OCI-LY1 (cell line): ENCODE measurements around the gene GRIN2A.

ENCODE experiments used
- H2AFZ ChIP-seq: fragments of 200-600 bp; sonication (generic), shearing (Covaris generic); 2 replicates; pipeline ENCODE4 v1.6.0; 2014; ENCODE audit warnings: antibody characterized with exemption, mild to moderate bottlenecking, low read length
- H3F3A ChIP-seq: fragments of 200-600 bp; sonication (generic), shearing (Covaris generic); 2 replicates; pipeline ENCODE4 v1.6.0; 2014; ENCODE audit warnings: mild to moderate bottlenecking, antibody characterized with exemption, low read length, moderate library complexity; ENCODE audit not compliant: insufficient read depth
- H3K27ac ChIP-seq: fragments of 200-600 bp; sonication (generic); 2 replicates; pipeline ENCODE4 v1.5.1; 2014; ENCODE audit warnings: low read length, mixed run types, mild to moderate bottlenecking, low read depth; ENCODE audit not compliant: poor library complexity, severe bottlenecking
- H3K27me3 ChIP-seq: fragments of 200-600 bp; sonication (generic); 2 replicates; pipeline ENCODE4 v1.6.0; 2014; ENCODE audit warnings: antibody characterized with exemption, mild to moderate bottlenecking, low read length, moderate library complexity; ENCODE audit not compliant: insufficient read depth
- H3K36me3 ChIP-seq: fragments of 200-600 bp; sonication (generic); 2 replicates; pipeline ENCODE4 v1.6.1; 2014; ENCODE audit warnings: mild to moderate bottlenecking, antibody characterized with exemption, low read length, moderate library complexity, mixed read lengths; ENCODE audit not compliant: insufficient read depth
- H3K4me1 ChIP-seq: fragments of 200-600 bp; sonication (generic); 2 replicates; pipeline ENCODE4 v1.5.1; 2014; ENCODE audit warnings: mild to moderate bottlenecking, low read length, moderate library complexity; ENCODE audit not compliant: insufficient read depth, severe bottlenecking
- H3K4me2 ChIP-seq: fragments of 200-600 bp; sonication (generic), shearing (Covaris generic); 2 replicates; pipeline ENCODE4 v1.6.1; 2014; ENCODE audit warnings: low read length
- H3K4me3 ChIP-seq: fragments of 200-600 bp; sonication (generic); 2 replicates; pipeline ENCODE4 v1.5.1; 2014; ENCODE audit warnings: low read length, low read depth, mild to moderate bottlenecking, mixed read lengths; ENCODE audit not compliant: poor library complexity, severe bottlenecking
- H3K79me2 ChIP-seq: fragments of 200-600 bp; shearing (Covaris generic); 2 replicates; pipeline ENCODE4 v1.6.1; 2016; ENCODE audit warnings: mixed run types, low read length, mixed read lengths; ENCODE audit not compliant: insufficient read depth
- H3K9ac ChIP-seq: fragments of 200-600 bp; sonication (generic), shearing (Covaris generic); 2 replicates; pipeline ENCODE4 v1.6.1; 2014; ENCODE audit warnings: mild to moderate bottlenecking, low read length, mixed read lengths
- H3K9me2 ChIP-seq: fragments of 200-600 bp; sonication (generic), shearing (Covaris generic); 2 replicates; pipeline ENCODE4 v1.6.1; 2014; ENCODE audit warnings: low read depth, mild to moderate bottlenecking, low read length, mixed read lengths
- H3K9me3 ChIP-seq: fragments of 200-600 bp; shearing (Covaris generic); 2 replicates; pipeline ENCODE4 v1.6.1; 2014; ENCODE audit warnings: low read length, mixed read lengths
- H4K20me1 ChIP-seq: fragments of 200-600 bp; sonication (generic), shearing (Covaris generic); 2 replicates; pipeline ENCODE4 v1.6.0; 2016; ENCODE audit warnings: mild to moderate bottlenecking, low read length; ENCODE audit not compliant: insufficient read depth
- CTCF ChIP-seq: fragments of 200-600 bp; sonication (generic), shearing (Covaris generic); IDR thresholded peaks from 2 replicates; pipeline ENCODE4 v1.5.1; 2017; ENCODE audit warnings: mild to moderate bottlenecking, antibody characterized with exemption, low read length, moderate library complexity, mixed read lengths
- EZH2 ChIP-seq: fragments of 200-600 bp; sonication (generic), shearing (Covaris generic); IDR thresholded peaks from 2 replicates; pipeline ENCODE4 v1.8.0; 2017; ENCODE audit warnings: borderline replicate concordance, mixed run types, mild to moderate bottlenecking, antibody characterized with exemption, low read length, moderate library complexity, mixed read lengths

GRIN2A gene

GRCh38 chr16:10218490-10219206 lies 36.4 kb upstream of the GRIN2A start:
- H3K27ac ChIP-seq, result no peak overlapping the region
- no peaks in the 10 kb centered on the region for H3F3A ChIP-seq
- no peaks in the 10 kb centered on the region for H3K36me3 ChIP-seq
- TF ChIP-seq EZH2 (no peak), CTCF (no peak)
- H3K9me2 ChIP-seq, result no peaks in the 10 kb centered on the region
- H3K79me2 ChIP-seq, result no peaks in the 10 kb centered on the region
- no peaks in the 10 kb centered on the region for H4K20me1 ChIP-seq
- H3K4me3 ChIP-seq, result no peak overlapping the region
- no peaks in the 10 kb centered on the region for H3K4me1 ChIP-seq
- H3K9ac ChIP-seq, result no peak overlapping the region
- H2AFZ ChIP-seq, result no peak overlapping the region
- H3K27me3 ChIP-seq, result 0 out of 2 replicates have a peak, but pooled peaks cover 4% of the 10 kb centered on the region
- no peaks in the 10 kb centered on the region for H3K9me3 ChIP-seq
- H3K4me2 ChIP-seq, result no peak overlapping the region

GRCh38 chr16:10213748-10214147 lies 31.5 kb upstream of the GRIN2A start:
- Histone ChIP-seq H3K4me2 (no peak overlapping the region), H2AFZ (no peak overlapping the region), H3F3A (no peaks in the 10 kb centered on the region), H3K9me3 (no peaks in the 10 kb centered on the region), H3K9ac (no peak overlapping the region), H3K4me3 (no peak overlapping the region), H3K27ac (no peak overlapping the region), H3K9me2 (no peaks in the 10 kb centered on the region), H3K79me2 (no peaks in the 10 kb centered on the region), H3K4me1 (no peaks in the 10 kb centered on the region), H4K20me1 (no peaks in the 10 kb centered on the region), H3K27me3 (no peaks in the 10 kb centered on the region), H3K36me3 (no peaks in the 10 kb centered on the region)
- no peak for TF ChIP-seq EZH2
- TF ChIP-seq CTCF, result no peak

- Histone ChIP-seq H3K27me3 (peaks cover under 1% of the 10 kb centered on the region; the same call in 1 of the 2 replicates), H2AFZ (no peak overlapping the region), H4K20me1 (no peaks in the 10 kb centered on the region), H3K4me2 (no peak overlapping the region), H3F3A (no peaks in the 10 kb centered on the region), H3K36me3 (no peaks in the 10 kb centered on the region), H3K9me2 (no peaks in the 10 kb centered on the region), H3K9ac (no peak overlapping the region), H3K4me3 (no peak overlapping the region), H3K79me2 (no peaks in the 10 kb centered on the region), H3K27ac (no peak overlapping the region), H3K4me1 (no peaks in the 10 kb centered on the region), H3K9me3 (no peaks in the 10 kb centered on the region)
- no peak for TF ChIP-seq EZH2
- no peak for TF ChIP-seq CTCF
Observed at GRCh38 chr16:10210944-10211343, 28.7 kb upstream of the GRIN2A start.
